Neutrophil (primary cell): ENCODE results near the gene WDHD1.

ENCODE experiments used
- H3K27ac ChIP-seq: fragments of 200-600 bp; sonication (generic); 2 replicates; pipeline ENCODE4 v1.5.1; 2016; ENCODE audit warnings: mild to moderate bottlenecking, moderate library complexity
- H3K27me3 ChIP-seq: fragments of 200-600 bp; sonication (generic); 2 replicates; pipeline ENCODE4 v1.6.0; 2016; ENCODE audit warnings: mild to moderate bottlenecking
- H3K36me3 ChIP-seq: fragments of 200-600 bp; sonication (generic); 2 replicates; pipeline ENCODE4 v1.5.1; 2017
- H3K4me1 ChIP-seq, 2 experiments: fragments of 200-600 bp in 1 of 2; sonication (generic) in 1 of 2; 1 replicate in 1 of 2; 2 replicates in 1 of 2; pipeline versions ENCODE4 v1.5.1 to v1.6.1; 2013 to 2016; ENCODE audit warnings: low read depth in 1 of 2, low read length in 1 of 2, mild to moderate bottlenecking in 1 of 2, moderate library complexity in 1 of 2; ENCODE audit not compliant: control insufficient read depth in 1 of 2, insufficient read depth in 1 of 2
- H3K4me3 ChIP-seq, 2 experiments: fragments of 200-600 bp in 1 of 2; sonication (generic) in 1 of 2; 1 replicate in 1 of 2; 2 replicates in 1 of 2; pipeline ENCODE4 v1.5.1; 2013 to 2016; ENCODE audit warnings: low read depth in 1 of 2, low read length in 1 of 2, mild to moderate bottlenecking in 1 of 2, moderate library complexity in 1 of 2
- H3K9me3 ChIP-seq: fragments of 200-600 bp; sonication (generic); 2 replicates; pipeline ENCODE4 v1.5.1; 2016
- TF ChIP-seq, protein P1 (sequence below): fragments of 200-600 bp; sonication (generic); IDR thresholded peaks from 2 replicates; pipeline ENCODE4 v1.5.1; 2016; ENCODE audit warnings: antibody characterized with exemption

WDHD1 gene

DNA sequence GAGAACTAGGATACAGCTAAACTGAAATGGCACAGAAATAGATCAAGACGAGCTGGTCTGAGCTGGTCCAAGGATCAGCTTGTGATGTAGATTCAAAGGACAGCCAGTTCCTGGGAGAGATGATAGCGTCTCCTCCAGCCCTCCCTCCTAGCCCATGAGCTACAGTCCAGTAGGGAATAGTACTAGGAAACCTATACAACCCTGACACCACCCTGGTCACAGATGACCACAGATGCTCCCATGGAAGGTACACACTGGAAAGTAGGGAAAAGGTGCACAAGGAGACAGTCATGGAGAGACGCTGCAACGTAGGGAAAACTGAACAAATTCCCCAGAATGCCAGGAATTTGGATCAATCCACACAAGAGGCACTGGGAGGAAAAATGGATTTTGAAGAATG is 131.2 kb downstream of the WDHD1 start:
- Histone ChIP-seq H3K4me1 (peaks cover 6 to 7% of the 10 kb centered on the region in 2 experiments), H3K36me3 (no peaks in the 10 kb centered on the region), H3K27ac (no peak overlapping the region), H3K4me3 (no peak overlapping the region), H3K9me3 (no peaks in the 10 kb centered on the region), H3K27me3 (no peaks in the 10 kb centered on the region)
- TF ChIP-seq, protein P1, sequence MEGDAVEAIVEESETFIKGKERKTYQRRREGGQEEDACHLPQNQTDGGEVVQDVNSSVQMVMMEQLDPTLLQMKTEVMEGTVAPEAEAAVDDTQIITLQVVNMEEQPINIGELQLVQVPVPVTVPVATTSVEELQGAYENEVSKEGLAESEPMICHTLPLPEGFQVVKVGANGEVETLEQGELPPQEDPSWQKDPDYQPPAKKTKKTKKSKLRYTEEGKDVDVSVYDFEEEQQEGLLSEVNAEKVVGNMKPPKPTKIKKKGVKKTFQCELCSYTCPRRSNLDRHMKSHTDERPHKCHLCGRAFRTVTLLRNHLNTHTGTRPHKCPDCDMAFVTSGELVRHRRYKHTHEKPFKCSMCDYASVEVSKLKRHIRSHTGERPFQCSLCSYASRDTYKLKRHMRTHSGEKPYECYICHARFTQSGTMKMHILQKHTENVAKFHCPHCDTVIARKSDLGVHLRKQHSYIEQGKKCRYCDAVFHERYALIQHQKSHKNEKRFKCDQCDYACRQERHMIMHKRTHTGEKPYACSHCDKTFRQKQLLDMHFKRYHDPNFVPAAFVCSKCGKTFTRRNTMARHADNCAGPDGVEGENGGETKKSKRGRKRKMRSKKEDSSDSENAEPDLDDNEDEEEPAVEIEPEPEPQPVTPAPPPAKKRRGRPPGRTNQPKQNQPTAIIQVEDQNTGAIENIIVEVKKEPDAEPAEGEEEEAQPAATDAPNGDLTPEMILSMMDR = no peak

DNA sequence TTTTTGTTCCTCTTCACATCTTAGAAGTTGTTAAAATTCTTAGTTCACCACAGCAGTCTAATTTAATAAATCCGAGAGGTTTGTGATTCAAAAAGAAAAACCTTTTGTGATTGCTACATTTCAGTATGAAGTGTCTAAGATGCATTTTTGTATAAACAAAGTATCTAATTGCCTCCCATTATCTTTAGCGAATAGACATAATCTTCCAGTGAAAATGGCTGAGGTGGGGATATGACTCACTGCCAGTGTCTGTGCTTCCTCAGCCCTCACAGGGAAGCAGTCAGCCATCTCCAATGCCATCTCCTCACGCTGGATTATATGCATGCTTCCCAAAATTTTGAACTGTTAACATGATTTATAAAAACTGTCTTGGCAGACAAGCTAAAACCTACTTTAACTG is 131.9 kb downstream of the WDHD1 start:
- Histone ChIP-seq H3K27me3 (no peaks in the 10 kb centered on the region), H3K4me3 (no peak overlapping the region), H3K36me3 (no peaks in the 10 kb centered on the region), H3K9me3 (no peaks in the 10 kb centered on the region), H3K4me1 (no peaks in the 10 kb centered on the region), H3K27ac (no peak overlapping the region)
- TF ChIP-seq, protein P1 = no peak

DNA sequence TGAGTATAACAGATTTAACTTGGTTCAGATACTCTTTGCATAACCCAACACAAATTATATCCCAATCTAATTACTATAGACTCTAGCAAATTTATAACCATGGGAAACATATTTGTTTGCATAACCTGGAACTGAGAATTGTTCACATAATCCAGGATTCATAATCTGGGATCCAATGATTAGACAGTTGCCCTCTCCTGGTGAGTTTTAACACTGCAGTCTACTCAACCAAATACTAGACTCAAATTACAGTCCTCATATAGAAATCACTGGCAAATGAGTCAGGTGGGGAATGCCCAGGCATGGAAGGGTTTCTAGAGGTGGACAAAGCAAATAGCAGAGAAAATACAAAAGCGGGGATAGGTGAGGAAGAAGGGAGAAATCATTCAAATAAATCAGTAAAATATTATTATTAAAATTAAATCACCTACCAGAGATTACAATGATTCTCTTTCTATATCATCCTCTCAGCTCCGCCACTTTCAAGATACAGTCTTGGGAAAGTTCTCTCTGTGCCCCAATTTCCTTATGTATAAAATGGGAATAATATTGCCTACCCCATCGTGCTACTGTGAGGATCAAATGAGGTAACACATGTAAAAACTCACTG is 133.6 kb downstream of the WDHD1 start:
- no peaks in the 10 kb centered on the region for H3K9me3 ChIP-seq
- H3K27ac ChIP-seq = no peak overlapping the region
- TF ChIP-seq, protein P1 = peak; percentile 27
- H3K4me1 ChIP-seq = no peaks in the 10 kb centered on the region
- H3K36me3 ChIP-seq = no peaks in the 10 kb centered on the region
- H3K27me3 ChIP-seq = no peaks in the 10 kb centered on the region
- H3K4me3 ChIP-seq = no peak overlapping the region

DNA sequence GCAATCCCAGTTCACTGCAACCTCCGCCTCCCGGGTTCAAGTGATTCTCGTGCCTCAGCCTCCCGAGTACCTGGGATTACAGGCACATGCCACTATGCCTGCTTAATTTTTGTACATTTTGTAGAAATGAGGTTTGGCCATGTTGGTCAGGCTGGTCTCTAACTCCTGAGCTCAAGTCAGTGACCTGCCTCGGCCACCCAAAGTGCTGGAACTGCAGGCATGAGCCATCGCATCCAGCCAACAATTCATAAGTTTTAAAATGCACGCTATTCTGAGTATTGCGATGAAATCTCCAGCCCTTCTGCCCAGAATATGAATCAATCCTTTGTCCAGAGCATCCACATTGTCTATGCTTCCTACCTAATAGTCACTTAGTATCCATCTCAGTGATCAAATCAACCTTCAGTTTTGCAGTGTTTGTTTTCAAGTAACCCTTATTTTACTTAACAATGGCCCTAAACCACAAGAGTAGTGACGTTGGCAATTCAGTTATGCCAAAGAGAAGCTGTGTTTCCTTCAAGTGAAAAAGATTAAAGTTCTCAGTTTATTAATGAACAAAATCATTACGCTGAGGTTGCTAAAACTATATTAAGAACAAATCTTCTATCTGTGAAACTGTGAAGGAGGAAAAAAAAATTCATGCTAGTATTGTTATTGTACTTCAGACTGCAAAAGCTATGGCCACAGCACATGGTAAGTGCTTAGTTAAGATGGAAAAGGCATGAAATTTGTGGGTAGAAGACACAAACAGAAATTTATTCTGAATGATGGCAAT is 135.2 kb downstream of the WDHD1 start:
- no peak overlapping the region for H3K4me3 ChIP-seq
- no peaks in the 10 kb centered on the region for H3K9me3 ChIP-seq
- TF ChIP-seq, protein P1 = no peak
- H3K4me1 ChIP-seq = no peaks in the 10 kb centered on the region
- H3K27ac ChIP-seq = no peak overlapping the region
- H3K36me3 ChIP-seq = no peaks in the 10 kb centered on the region
- H3K27me3 ChIP-seq = no peaks in the 10 kb centered on the region

DNA sequence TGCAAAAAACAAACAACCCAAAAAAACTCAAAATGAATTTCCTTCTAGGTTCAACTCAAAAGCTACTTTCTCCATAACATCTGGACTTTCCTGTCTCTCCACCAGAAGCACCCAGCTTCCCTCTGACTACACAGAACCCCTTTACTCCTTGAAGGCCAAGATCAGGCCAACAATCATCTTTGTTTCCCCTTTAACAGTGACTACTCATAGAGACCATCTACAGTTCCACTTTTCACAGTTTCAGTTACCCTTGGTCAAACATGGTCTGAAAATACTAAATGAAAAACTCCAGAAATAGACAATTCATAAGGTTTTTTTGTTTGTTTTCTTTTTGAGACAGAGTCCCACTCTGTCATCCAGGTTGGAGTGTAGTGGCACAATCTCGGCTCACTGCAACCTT is 136.1 kb downstream of the WDHD1 start:
- Histone ChIP-seq H3K36me3 (no peaks in the 10 kb centered on the region), H3K27ac (no peak overlapping the region), H3K4me3 (no peak overlapping the region), H3K4me1 (no peaks in the 10 kb centered on the region), H3K27me3 (no peaks in the 10 kb centered on the region), H3K9me3 (no peaks in the 10 kb centered on the region)
- TF ChIP-seq, protein P1 = no peak
